Measurements from ENCODE around the gene MORN3. TPM values are rescaled to one million over a fixed set of nuclear protein-coding genes. Genes with fewer than 3 reads are reported as not detected.
"Not testable (repeated sequence)": the region's sequence is repeated elsewhere in the genome, so short reads cannot be mapped to it uniquely, and the experiment has no call there.

MORN3 gene
- total and polyA plus RNA-seq, 10 of the 15 experiments (the other 5 are each of a cell fraction or from before 2014, with no cell fraction given) = 0.08 to 0.34 (median 0.17) TPM

- TF ChIP-seq ZBTB40 (IDR thresholded peaks at IDR 0.05; ENCODE audit: borderline replicate concordance) = no peak
Observed at GRCh38 chr12:121663610-121663929, 5.9 kb downstream of the MORN3 start (continued).

GRCh38 chr12:121661353-121662105, 7.9 kb downstream of the MORN3 start:
- H3K9ac ChIP-seq (ENCODE audit: control insufficient read depth, insufficient read depth, low read length); H3K4me2 ChIP-seq (ENCODE audit: control insufficient read depth, insufficient read depth); H2AFZ ChIP-seq (ENCODE audit: control insufficient read depth, low read depth, low read length); BruUV-seq (replicated peaks); in situ Hi-C loops (cut with MboI); H3K36me3 ChIP-seq (ENCODE audit: control insufficient read depth in 2 of 2, insufficient read depth in 2 of 2, low read length in 1 of 2); H3K9me3 ChIP-seq (replicated peaks; ENCODE audit: control insufficient read depth, insufficient read depth, low read length); DNase-seq (ENCODE audit: low read depth, low spot score); ATAC-seq; FAIRE-seq; H3K4me3 ChIP-seq; H3K27ac ChIP-seq (ENCODE audit: control insufficient read depth, insufficient read depth); H3K27me3 ChIP-seq (replicated peaks in 1 of 2; ENCODE audit: control insufficient read depth in 2 of 2, insufficient read depth in 2 of 2, low read length in 1 of 2); H4K20me1 ChIP-seq (ENCODE audit: control insufficient read depth, insufficient read depth): not testable (repeated sequence)
- ChIA-PET CTCF (interaction anchor here (0.6 to 2.1 kb wide), 9 partner anchors 9 to 218 kb away, joined by 3 to 9 read pairs (median 4); partner anchors contain the start of gene ORAI1), POLR2A (interaction anchor here (1.3 to 2.2 kb wide), 3 partner anchors 8 to 33 kb away, joined by 3 to 11 read pairs (median 3); no protein-coding TSS in a partner anchor), SMC1A (ENCODE audit: uncharacterized antibody, unreplicated experiment) (interaction anchor here (0.9 to 1.9 kb wide), 3 partner anchors 8 to 23 kb away, joined by 3 to 4 read pairs (median 4); partner anchors contain the start of gene MORN3), RAD21 (ENCODE audit: unreplicated experiment) (interaction anchor here (1.0 to 1.3 kb wide), 2 partner anchors 11 to 34 kb away, joined by 3 to 6 read pairs; no protein-coding TSS in a partner anchor)
- H3K79me2 ChIP-seq (ENCODE audit: control insufficient read depth, insufficient read depth, low read length) = peaks cover 17% of the 10 kb centered on the region
- peaks cover 31% of the 10 kb centered on the region for H3K4me1 ChIP-seq (ENCODE audit: control insufficient read depth, insufficient read depth, low read length)
- WGBS (ENCODE audit: insufficient coverage, insufficient replicate concordance, low lambda C conversion rate, missing lambda C conversion rate) = 72% methylated on average over 11 of the region's 11 CpGs
- intact Hi-C loops (cut with micrococcal nuclease; ENCODE audit: unreplicated experiment) = loop anchor here (5.0 kb wide), 1 partner anchor 1706 kb away; no protein-coding TSS in a partner anchor
